Testis (tissue), 2 donors: ENCODE data around the gene C22orf39.

Experiments used
- POLR2A ChIP-seq: fragments of 450-650 bp; IDR thresholded peaks from one replicate; pipeline ENCODE4 v1.6.1; 2017; ENCODE audit warnings: antibody characterized with exemption, mild to moderate bottlenecking, moderate library complexity
- TF ChIP-seq, protein P1 (sequence below), 3 experiments: fragments of 450-650 bp in 2 of 3; fragments of 200-600 bp in 1 of 3; sonication (generic) in 1 of 3; IDR thresholded peaks; one replicate each; pipeline ENCODE4 v1.5.1; 2016 to 2019; ENCODE audit warnings: antibody characterized with exemption in 3 of 3, mild to moderate bottlenecking in 2 of 3, moderate library complexity in 1 of 3

DNA sequence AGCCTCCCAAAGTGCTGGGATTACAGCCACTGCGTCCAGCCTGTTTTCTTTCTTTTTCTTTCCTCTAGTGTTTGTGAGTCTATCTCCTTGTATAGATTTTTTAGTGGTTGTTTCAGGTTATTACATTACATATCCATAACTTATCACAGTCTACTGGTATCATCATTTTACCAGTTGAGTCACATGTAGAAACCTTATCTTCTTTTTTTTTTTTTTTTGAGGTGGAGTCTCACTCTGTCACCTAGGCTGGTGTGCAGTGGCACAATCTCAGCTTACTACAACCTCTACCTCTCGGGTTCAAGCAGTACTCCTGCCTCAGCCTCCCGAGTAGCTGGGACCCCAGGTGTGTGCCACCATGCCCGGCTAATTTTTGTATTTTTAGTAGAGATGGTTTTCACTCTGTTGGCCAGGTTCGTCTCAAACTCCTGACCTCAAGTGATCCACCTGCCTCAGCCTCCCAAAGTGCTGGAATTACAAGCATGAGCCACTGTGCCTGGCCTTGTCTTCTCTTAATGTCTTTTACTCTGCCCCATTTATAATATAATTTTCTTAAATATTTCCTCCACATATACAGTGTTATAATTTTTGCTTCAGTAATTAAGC is 43.2 kb upstream of the C22orf39 start:
- TF ChIP-seq, protein P1, sequence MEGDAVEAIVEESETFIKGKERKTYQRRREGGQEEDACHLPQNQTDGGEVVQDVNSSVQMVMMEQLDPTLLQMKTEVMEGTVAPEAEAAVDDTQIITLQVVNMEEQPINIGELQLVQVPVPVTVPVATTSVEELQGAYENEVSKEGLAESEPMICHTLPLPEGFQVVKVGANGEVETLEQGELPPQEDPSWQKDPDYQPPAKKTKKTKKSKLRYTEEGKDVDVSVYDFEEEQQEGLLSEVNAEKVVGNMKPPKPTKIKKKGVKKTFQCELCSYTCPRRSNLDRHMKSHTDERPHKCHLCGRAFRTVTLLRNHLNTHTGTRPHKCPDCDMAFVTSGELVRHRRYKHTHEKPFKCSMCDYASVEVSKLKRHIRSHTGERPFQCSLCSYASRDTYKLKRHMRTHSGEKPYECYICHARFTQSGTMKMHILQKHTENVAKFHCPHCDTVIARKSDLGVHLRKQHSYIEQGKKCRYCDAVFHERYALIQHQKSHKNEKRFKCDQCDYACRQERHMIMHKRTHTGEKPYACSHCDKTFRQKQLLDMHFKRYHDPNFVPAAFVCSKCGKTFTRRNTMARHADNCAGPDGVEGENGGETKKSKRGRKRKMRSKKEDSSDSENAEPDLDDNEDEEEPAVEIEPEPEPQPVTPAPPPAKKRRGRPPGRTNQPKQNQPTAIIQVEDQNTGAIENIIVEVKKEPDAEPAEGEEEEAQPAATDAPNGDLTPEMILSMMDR (IDR thresholded peaks at IDR 0.05): no peak
- no peak for TF ChIP-seq POLR2A
